Measurements from ENCODE around the gene OR2T12. TPM values are rescaled to one million over a fixed set of nuclear protein-coding genes. Genes with fewer than 3 reads are reported as not detected.
"Not testable (repeated sequence)": the region's sequence is repeated elsewhere in the genome, so short reads cannot be mapped to it uniquely, and the experiment has no call there.

Gene OR2T12
- total RNA-seq, 1 donor, result not detected

DNA sequence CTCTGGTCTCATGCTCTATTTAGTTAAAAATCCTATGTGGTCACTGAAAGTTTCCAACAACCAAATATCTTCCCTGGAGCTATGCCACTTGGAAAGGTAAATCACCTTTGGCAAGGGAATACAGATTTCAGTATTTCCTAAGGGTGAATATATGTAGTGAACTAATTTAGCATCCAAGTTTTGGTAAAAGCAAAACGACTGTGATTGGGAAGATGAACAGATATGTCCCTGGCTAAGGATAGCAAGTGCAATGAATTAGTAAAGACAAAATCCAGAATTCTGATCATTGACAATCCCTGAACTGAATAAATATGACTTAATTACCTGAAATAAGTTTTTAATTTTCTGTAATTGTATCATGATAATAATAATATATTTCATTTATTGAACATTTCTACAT is 25.3 kb downstream of the OR2T12 start, which contains the start of gene OR2T33:
OR2T33 (minus strand) TSS at position 101 of the 400 bp plus-strand sequence. CDS start 4,162 bp downstream, outside the sequence.
- Histone ChIP-seq H4K20me1 (ENCODE audit: insufficient read depth, low read length) (no peaks in the 10 kb centered on the region), H3K9me3 (ENCODE audit: low read depth, low read length) (peaks cover 2% of the 10 kb centered on the region), H2AFZ (ENCODE audit: low read length) (no peak within 1 kb of the TSS), H3K27ac (ENCODE audit: low read depth, low read length) (no peak within 1 kb of the TSS), H3K36me3 (ENCODE audit: insufficient read depth, low read length) (no peaks in the 10 kb centered on the region), H3K4me2 (ENCODE audit: insufficient read depth, low read length) (no peak within 1 kb of the TSS), H3K4me1 (ENCODE audit: insufficient read depth, low read length) (no peaks in the 10 kb centered on the region), H3K79me2 (ENCODE audit: insufficient read depth, low read length) (no peaks in the 10 kb centered on the region), H3K27me3 (ENCODE audit: insufficient read depth, low read length) (no peaks in the 10 kb centered on the region), H3K4me3 (ENCODE audit: insufficient read depth, low read length) (no peak within 1 kb of the TSS)
- no peak for DNase-seq (ENCODE audit: insufficient read length, low spot score, missing footprints)
- TF ChIP-seq, protein P1, sequence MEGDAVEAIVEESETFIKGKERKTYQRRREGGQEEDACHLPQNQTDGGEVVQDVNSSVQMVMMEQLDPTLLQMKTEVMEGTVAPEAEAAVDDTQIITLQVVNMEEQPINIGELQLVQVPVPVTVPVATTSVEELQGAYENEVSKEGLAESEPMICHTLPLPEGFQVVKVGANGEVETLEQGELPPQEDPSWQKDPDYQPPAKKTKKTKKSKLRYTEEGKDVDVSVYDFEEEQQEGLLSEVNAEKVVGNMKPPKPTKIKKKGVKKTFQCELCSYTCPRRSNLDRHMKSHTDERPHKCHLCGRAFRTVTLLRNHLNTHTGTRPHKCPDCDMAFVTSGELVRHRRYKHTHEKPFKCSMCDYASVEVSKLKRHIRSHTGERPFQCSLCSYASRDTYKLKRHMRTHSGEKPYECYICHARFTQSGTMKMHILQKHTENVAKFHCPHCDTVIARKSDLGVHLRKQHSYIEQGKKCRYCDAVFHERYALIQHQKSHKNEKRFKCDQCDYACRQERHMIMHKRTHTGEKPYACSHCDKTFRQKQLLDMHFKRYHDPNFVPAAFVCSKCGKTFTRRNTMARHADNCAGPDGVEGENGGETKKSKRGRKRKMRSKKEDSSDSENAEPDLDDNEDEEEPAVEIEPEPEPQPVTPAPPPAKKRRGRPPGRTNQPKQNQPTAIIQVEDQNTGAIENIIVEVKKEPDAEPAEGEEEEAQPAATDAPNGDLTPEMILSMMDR (IDR thresholded peaks at IDR 0.05; ENCODE audit: extremely low read depth, low read depth, low read length), result no peak

DNA sequence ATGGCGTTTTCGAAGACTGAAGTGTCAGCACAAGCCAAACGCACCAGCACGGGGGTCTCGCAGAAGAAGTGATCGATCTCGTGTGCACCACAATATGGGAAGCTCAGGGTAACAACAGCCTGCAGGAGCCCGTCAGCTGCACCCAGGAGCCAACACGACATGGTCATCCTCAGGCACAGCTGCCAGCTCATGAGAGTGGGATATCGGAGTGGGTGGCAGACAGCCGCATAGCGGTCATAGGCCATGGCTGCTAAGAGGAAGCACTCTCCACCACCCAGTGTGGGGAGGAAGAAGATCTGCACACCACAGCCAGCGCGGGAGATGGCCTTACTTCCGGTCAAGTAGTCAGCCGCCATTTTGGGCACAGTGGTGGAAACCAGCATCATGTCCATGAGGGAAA is 30.0 kb downstream of the OR2T12 start:
- not testable (repeated sequence) for H3K79me2 ChIP-seq (ENCODE audit: insufficient read depth, low read length); H3K27me3 ChIP-seq (ENCODE audit: insufficient read depth, low read length); H3K9me3 ChIP-seq (ENCODE audit: low read depth, low read length); H4K20me1 ChIP-seq (ENCODE audit: insufficient read depth, low read length); H3K4me1 ChIP-seq (ENCODE audit: insufficient read depth, low read length); H2AFZ ChIP-seq (ENCODE audit: low read length); H3K27ac ChIP-seq (ENCODE audit: low read depth, low read length); H3K36me3 ChIP-seq (ENCODE audit: insufficient read depth, low read length); H3K4me2 ChIP-seq (ENCODE audit: insufficient read depth, low read length); H3K4me3 ChIP-seq (ENCODE audit: insufficient read depth, low read length); DNase-seq (ENCODE audit: insufficient read length, low spot score, missing footprints)

DNA sequence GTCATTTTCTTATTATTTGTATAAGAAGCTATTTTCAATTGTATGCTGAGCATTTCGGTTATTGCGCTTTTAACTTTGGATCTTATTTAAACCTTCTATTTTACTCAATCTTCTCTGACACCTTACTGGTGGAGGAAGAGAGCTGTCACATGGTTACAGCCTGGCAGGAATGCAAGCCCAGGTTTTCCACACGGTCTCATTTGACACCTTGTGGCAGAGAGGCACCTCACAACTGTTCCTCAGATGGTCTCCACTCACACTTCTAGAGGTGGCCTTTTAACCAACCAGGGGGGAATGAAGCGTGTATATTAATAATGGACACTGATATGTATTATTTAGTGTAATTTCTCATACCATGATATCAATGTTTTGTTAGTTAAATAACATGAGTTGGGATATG is 35.0 kb downstream of the OR2T12 start:
- H2AFZ ChIP-seq (ENCODE audit: low read length), result no peak overlapping the region
- no peak overlapping the region for H3K4me2 ChIP-seq (ENCODE audit: insufficient read depth, low read length)
- no peak overlapping the region for H3K4me3 ChIP-seq (ENCODE audit: insufficient read depth, low read length)
- no peak for DNase-seq (ENCODE audit: insufficient read length, low spot score, missing footprints)
- no peak overlapping the region for H3K27ac ChIP-seq (ENCODE audit: low read depth, low read length)
- no peaks in the 10 kb centered on the region for H3K4me1 ChIP-seq (ENCODE audit: insufficient read depth, low read length)
- no peaks in the 10 kb centered on the region for H4K20me1 ChIP-seq (ENCODE audit: insufficient read depth, low read length)
- no peaks in the 10 kb centered on the region for H3K9me3 ChIP-seq (ENCODE audit: low read depth, low read length)
- TF ChIP-seq, protein P1 (IDR thresholded peaks at IDR 0.05; ENCODE audit: extremely low read depth, low read depth, low read length), result no peak
- no peaks in the 10 kb centered on the region for H3K36me3 ChIP-seq (ENCODE audit: insufficient read depth, low read length)
- H3K27me3 ChIP-seq (ENCODE audit: insufficient read depth, low read length), result no peaks in the 10 kb centered on the region
- no peaks in the 10 kb centered on the region for H3K79me2 ChIP-seq (ENCODE audit: insufficient read depth, low read length)

DNA sequence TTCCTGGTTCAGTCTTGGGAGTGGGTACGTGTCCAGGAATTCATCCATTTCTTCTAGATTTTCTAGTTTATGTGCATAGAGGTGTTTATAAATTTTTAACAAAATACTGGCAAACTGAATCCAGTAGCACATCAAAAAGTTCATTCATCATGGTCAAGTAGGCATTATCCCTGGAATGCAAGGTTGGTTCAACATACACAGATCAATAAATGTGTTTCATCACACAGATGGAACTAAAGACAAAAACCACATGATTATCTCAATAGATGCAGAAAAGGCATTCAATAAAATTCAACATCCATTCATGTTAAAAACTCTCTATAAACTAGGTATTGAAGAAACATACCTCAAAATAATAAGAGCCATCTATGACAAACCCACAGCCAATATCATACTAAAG is 43.9 kb downstream of the OR2T12 start:
- not testable (repeated sequence) for H2AFZ ChIP-seq (ENCODE audit: low read length); H3K27me3 ChIP-seq (ENCODE audit: insufficient read depth, low read length); DNase-seq (ENCODE audit: insufficient read length, low spot score, missing footprints); H3K79me2 ChIP-seq (ENCODE audit: insufficient read depth, low read length); H3K4me1 ChIP-seq (ENCODE audit: insufficient read depth, low read length); H3K4me3 ChIP-seq (ENCODE audit: insufficient read depth, low read length); H3K9me3 ChIP-seq (ENCODE audit: low read depth, low read length); H3K27ac ChIP-seq (ENCODE audit: low read depth, low read length); H3K36me3 ChIP-seq (ENCODE audit: insufficient read depth, low read length); H3K4me2 ChIP-seq (ENCODE audit: insufficient read depth, low read length); H4K20me1 ChIP-seq (ENCODE audit: insufficient read depth, low read length)

DNA sequence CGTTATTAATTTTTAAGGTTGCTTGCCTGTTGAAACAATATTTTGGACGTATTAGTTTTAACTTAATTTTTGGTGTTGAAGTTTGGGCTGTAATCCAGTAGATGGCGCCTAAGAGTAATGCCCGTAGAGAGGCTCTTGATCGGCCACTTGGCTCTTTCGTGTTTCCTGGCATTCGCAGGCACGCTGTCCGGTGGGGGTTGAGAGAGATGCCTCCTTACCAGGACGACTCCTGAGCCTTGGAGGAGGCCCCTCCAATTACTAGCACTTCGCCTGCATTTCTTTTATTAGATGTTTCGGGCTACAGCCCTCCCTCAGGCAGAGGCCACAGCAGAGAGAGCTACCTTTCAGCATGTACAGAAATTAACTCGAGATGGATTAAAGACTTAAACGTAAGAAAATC is 60.0 kb downstream of the OR2T12 start:
- H3K4me1 ChIP-seq (ENCODE audit: insufficient read depth, low read length), result no peaks in the 10 kb centered on the region
- H3K79me2 ChIP-seq (ENCODE audit: insufficient read depth, low read length), result no peaks in the 10 kb centered on the region
- no peak overlapping the region for H3K4me2 ChIP-seq (ENCODE audit: insufficient read depth, low read length)
- H2AFZ ChIP-seq (ENCODE audit: low read length), result no peak overlapping the region
- peak; percentile 62 for DNase-seq (ENCODE audit: insufficient read length, low spot score, missing footprints)
- no peaks in the 10 kb centered on the region for H4K20me1 ChIP-seq (ENCODE audit: insufficient read depth, low read length)
- H3K9me3 ChIP-seq (ENCODE audit: low read depth, low read length), result no peaks in the 10 kb centered on the region
- no peak overlapping the region for H3K4me3 ChIP-seq (ENCODE audit: insufficient read depth, low read length)
- TF ChIP-seq, protein P1 (IDR thresholded peaks at IDR 0.05; ENCODE audit: extremely low read depth, low read depth, low read length), result peak; percentile 60
- H3K27ac ChIP-seq (ENCODE audit: low read depth, low read length), result no peak overlapping the region
- H3K27me3 ChIP-seq (ENCODE audit: insufficient read depth, low read length), result no peaks in the 10 kb centered on the region
- H3K36me3 ChIP-seq (ENCODE audit: insufficient read depth, low read length), result no peaks in the 10 kb centered on the region

Other genes with a start within 250 kb of the OR2T12 start
- gene OR2L13, start 208.2 kb downstream of the OR2T12 start, total RNA-seq, result under 0.01 TPM in 1 of 2 replicates, not detected in the other
- gene OR2M5, start 158.3 kb downstream of the OR2T12 start, total RNA-seq, result not detected in 2 replicates
- not detected in 2 replicates for gene OR2M2, start 128.6 kb downstream of the OR2T12 start, total RNA-seq
- gene OR2M3, start 106.2 kb downstream of the OR2T12 start, total RNA-seq, result not detected in 2 replicates
- not detected in 2 replicates for gene OR2M4, start 72.0 kb downstream of the OR2T12 start, total RNA-seq
- not detected in 2 replicates for gene OR2T33, start 25.4 kb downstream of the OR2T12 start, total RNA-seq
- gene OR2M7, start 21.1 kb upstream of the OR2T12 start, total RNA-seq, result not detected in 2 replicates
- gene OR14C36, start 45.4 kb upstream of the OR2T12 start, total RNA-seq, result not detected in 2 replicates
- not detected in 2 replicates for gene OR2T4, start 58.2 kb upstream of the OR2T12 start, total RNA-seq
- gene OR2T6, start 72.3 kb upstream of the OR2T12 start, total RNA-seq, result not detected in 2 replicates
- not detected in 2 replicates for gene OR2T1, start 99.6 kb upstream of the OR2T12 start, total RNA-seq
- not detected in 2 replicates for gene OR2T2, start 142.2 kb upstream of the OR2T12 start, total RNA-seq
- not detected in 2 replicates for gene OR2T3, start 169.9 kb upstream of the OR2T12 start, total RNA-seq
- gene OR2T5, start 185.2 kb upstream of the OR2T12 start, total RNA-seq, result not detected in 2 replicates
- not detected in 2 replicates for gene OR2G6, start 204.6 kb upstream of the OR2T12 start, total RNA-seq

All from osteoblast (primary cell).